Smooth muscle cell (in vitro differentiated cells): ENCODE results near the gene CCR5. TPM values are rescaled to one million over a fixed set of nuclear protein-coding genes. Genes with fewer than 3 reads are reported as not detected.

Experiments
- DNase-seq: peaks from one replicate; lab custom pipeline; 2025; ENCODE audit not compliant: unreplicated experiment; lab: John Stamatoyannopoulos, UW
- H2AFZ ChIP-seq: fragments of 200-600 bp; sonication (generic); 2 replicates; pipeline ENCODE4 v1.6.0; 2016; ENCODE audit warnings: antibody characterized with exemption, low read depth, mild to moderate bottlenecking
- H3F3A ChIP-seq: fragments of 200-600 bp; sonication (generic); 2 replicates; pipeline ENCODE4 v1.6.0; 2017; ENCODE audit warnings: antibody characterized with exemption, low read depth
- H3K27ac ChIP-seq: fragments of 200-600 bp; sonication (generic); 2 replicates; pipeline ENCODE4 v1.5.1; 2016; ENCODE audit warnings: low read depth, mild to moderate bottlenecking
- H3K27me3 ChIP-seq: fragments of 200-600 bp; sonication (generic); 2 replicates; pipeline ENCODE4 v1.6.1; 2016; ENCODE audit warnings: low read depth, mild to moderate bottlenecking
- H3K36me3 ChIP-seq: fragments of 200-600 bp; sonication (generic); 2 replicates; pipeline ENCODE4 v1.5.1; 2016; ENCODE audit warnings: low read depth
- H3K4me1 ChIP-seq: fragments of 200-600 bp; sonication (generic); 2 replicates; pipeline ENCODE4 v1.5.1; 2016; ENCODE audit warnings: low read depth
- H3K4me2 ChIP-seq: fragments of 200-600 bp; sonication (generic); 2 replicates; pipeline ENCODE4 v1.6.0; 2016; ENCODE audit warnings: mild to moderate bottlenecking
- H3K4me3 ChIP-seq: fragments of 200-600 bp; sonication (generic); 2 replicates; pipeline ENCODE4 v1.5.1; 2016; ENCODE audit warnings: mild to moderate bottlenecking
- H3K79me2 ChIP-seq: fragments of 200-600 bp; sonication (generic); 2 replicates; pipeline ENCODE4 v1.6.0; 2016; ENCODE audit warnings: low read depth, mild to moderate bottlenecking
- H3K9ac ChIP-seq: fragments of 200-600 bp; sonication (generic); 2 replicates; pipeline ENCODE4 v1.6.0; 2016; ENCODE audit warnings: low read depth
- H3K9me3 ChIP-seq: fragments of 200-600 bp; sonication (generic); replicated peaks from 2 replicates; pipeline ENCODE4 v1.5.1; 2016; ENCODE audit warnings: low read depth
- H4K20me1 ChIP-seq: fragments of 200-600 bp; sonication (generic); 2 replicates; pipeline ENCODE4 v1.6.0; 2016; ENCODE audit warnings: low read depth
- CTCF ChIP-seq: fragments of 200-600 bp; sonication (generic); IDR thresholded peaks from 2 replicates; pipeline ENCODE4 v1.5.1; 2017; ENCODE audit warnings: borderline replicate concordance, mild to moderate bottlenecking, antibody characterized with exemption; ENCODE audit not compliant: insufficient read depth, poor library complexity, severe bottlenecking
- WGBS: methylation state at CpG from one replicate; pipeline ENCODE4 v1.1.7; 2016; ENCODE audit warnings: low lambda C conversion rate; 5-methylcytosine and 5-hydroxymethylcytosine counted together
- polyA plus RNA-seq: library from polyadenylated mRNA; unstranded; fragments of >200 nt; fragmentation: Nextera tagmentation; extraction: Ambion mirVana; gene quantifications from 2 replicates; pipeline ENCODE4 v1.2.1, GENCODE V29; 2016
- total RNA-seq: library from RNA; depleted of rRNA; stranded (reverse); fragments of >200 nt; gene quantifications from 2 replicates; pipeline ENCODE4 v1.2.3, GENCODE V29; 2014

CCR5 gene
- total and polyA plus RNA-seq, 2 experiments from 2014 or later = not detected

- H3K79me2 ChIP-seq = no peaks in the 10 kb centered on the region
- no peaks in the 10 kb centered on the region for H3F3A ChIP-seq
- WGBS = 73% methylated on average over 6 of the region's 6 CpGs
- no peaks in the 10 kb centered on the region for H3K36me3 ChIP-seq
- no peaks in the 10 kb centered on the region for H3K4me1 ChIP-seq
- H3K9ac ChIP-seq = no peak overlapping the region
- H2AFZ ChIP-seq = no peak overlapping the region
- peaks cover 68% of the 10 kb centered on the region for H3K27me3 ChIP-seq
- DNase-seq = no peak
- H3K9me3 ChIP-seq = no peaks in the 10 kb centered on the region
- peaks cover 7% of the 10 kb centered on the region for H4K20me1 ChIP-seq
- peak overlapping the region; percentile 6 for H3K4me2 ChIP-seq
- no peak overlapping the region for H3K27ac ChIP-seq
- TF ChIP-seq CTCF = no peak
- no peak overlapping the region for H3K4me3 ChIP-seq
Observed at GRCh38 chr3:46395210-46395661, 24.5 kb downstream of the CCR5 start.

GRCh38 chr3:46395766-46396530, 25.2 kb downstream of the CCR5 start:
- H3F3A ChIP-seq = peaks cover 2% of the 10 kb centered on the region
- peak overlapping the region; percentile 6 for H3K4me2 ChIP-seq
- H3K79me2 ChIP-seq = no peaks in the 10 kb centered on the region
- no peaks in the 10 kb centered on the region for H3K36me3 ChIP-seq
- no peak overlapping the region for H3K27ac ChIP-seq
- H3K9me3 ChIP-seq = no peaks in the 10 kb centered on the region
- H3K4me1 ChIP-seq = no peaks in the 10 kb centered on the region
- no peak overlapping the region for H2AFZ ChIP-seq
- WGBS = 74% methylated on average over 6 of the region's 6 CpGs
- no peak for TF ChIP-seq CTCF
- H4K20me1 ChIP-seq = peaks cover 7% of the 10 kb centered on the region
- DNase-seq = no peak
- no peak overlapping the region for H3K4me3 ChIP-seq
- peaks cover 67% of the 10 kb centered on the region for H3K27me3 ChIP-seq
- H3K9ac ChIP-seq = no peak overlapping the region

GRCh38 chr3:46397111-46397510, 26.4 kb downstream of the CCR5 start:
- Histone ChIP-seq H3K27me3 (peaks cover 66% of the 10 kb centered on the region), H4K20me1 (peaks cover 7% of the 10 kb centered on the region), H3K79me2 (no peaks in the 10 kb centered on the region)

More at GRCh38 chr3:46397111-46397510, 26.4 kb downstream of the CCR5 start:
- H3K4me2 ChIP-seq = no peak overlapping the region
- no peak for TF ChIP-seq CTCF
- H3F3A ChIP-seq = peaks cover 3% of the 10 kb centered on the region
- H3K9ac ChIP-seq = no peak overlapping the region
- no peaks in the 10 kb centered on the region for H3K9me3 ChIP-seq
- H3K36me3 ChIP-seq = no peaks in the 10 kb centered on the region
- WGBS = 99% methylated on average over 7 of the region's 7 CpGs
- no peak overlapping the region for H2AFZ ChIP-seq
- no peaks in the 10 kb centered on the region for H3K4me1 ChIP-seq
- no peak overlapping the region for H3K27ac ChIP-seq
- H3K4me3 ChIP-seq = no peak overlapping the region
- DNase-seq = no peak
